Peyer's patch (tissue), 4 donors: ENCODE measurements around the gene CLSTN1. TPM values are rescaled to one million over a fixed set of nuclear protein-coding genes. Genes with fewer than 3 reads are reported as not detected.

Experiments used
- DNase-seq, 3 donors: peaks; one replicate each; pipeline ENCODE4 v3.0.0-alpha.2; 2017 to 2019
- H3K27ac ChIP-seq, 4 donors: fragments of 200-600 bp; sonication (generic); one replicate each; pipeline ENCODE4 v1.5.1; 2016 to 2019
- H3K27me3 ChIP-seq, 2 donors: fragments of 200-600 bp; sonication (generic); one replicate each; pipeline ENCODE4 v1.5.1; 2019
- H3K36me3 ChIP-seq, 3 donors: fragments of 200-600 bp; sonication (generic); one replicate each; pipeline ENCODE4 v1.5.1; 2016 to 2019
- H3K4me1 ChIP-seq, 4 donors: fragments of 200-600 bp; sonication (generic); one replicate each; pipeline ENCODE4 v1.5.1; 2016 to 2019
- H3K4me3 ChIP-seq, 4 donors: fragments of 200-600 bp; sonication (generic); 1 replicate in 3 of 4; 2 replicates in 1 of 4; pipeline ENCODE4 v1.5.1; 2016 to 2019; ENCODE audit warnings: mild to moderate bottlenecking in 1 of 4
- H3K9me3 ChIP-seq, 4 donors: fragments of 200-600 bp; sonication (generic); one replicate each; pipeline ENCODE4 v1.5.1; 2016 to 2019; ENCODE audit warnings: mild to moderate bottlenecking in 1 of 4
- POLR2A ChIP-seq, 2 donors: fragments of 450-650 bp; IDR thresholded peaks; one replicate each; pipeline ENCODE4 v1.5.1; 2017; ENCODE audit warnings: antibody characterized with exemption in 2 of 2, mild to moderate bottlenecking in 2 of 2, moderate library complexity in 2 of 2
- total RNA-seq, 4 donors: library from RNA; depleted of rRNA; stranded (reverse); fragments of >200 nt; gene quantifications; one replicate each; pipeline ENCODE4 v1.1.0, GENCODE V29; 2016
- TF ChIP-seq, protein P1 (sequence below), 6 experiments: fragments of 450-650 bp in 4 of 6; fragments of 200-600 bp in 2 of 6; sonication (generic) in 1 of 6; IDR thresholded peaks; one replicate each; pipeline ENCODE4 v1.5.1; 2017 to 2019; ENCODE audit warnings: antibody characterized with exemption in 6 of 6, mild to moderate bottlenecking in 3 of 6, moderate library complexity in 1 of 6

The CLSTN1 gene
- total RNA-seq, 4 donors from 2014 or later = 47.9 to 107 (median 103) TPM

DNA sequence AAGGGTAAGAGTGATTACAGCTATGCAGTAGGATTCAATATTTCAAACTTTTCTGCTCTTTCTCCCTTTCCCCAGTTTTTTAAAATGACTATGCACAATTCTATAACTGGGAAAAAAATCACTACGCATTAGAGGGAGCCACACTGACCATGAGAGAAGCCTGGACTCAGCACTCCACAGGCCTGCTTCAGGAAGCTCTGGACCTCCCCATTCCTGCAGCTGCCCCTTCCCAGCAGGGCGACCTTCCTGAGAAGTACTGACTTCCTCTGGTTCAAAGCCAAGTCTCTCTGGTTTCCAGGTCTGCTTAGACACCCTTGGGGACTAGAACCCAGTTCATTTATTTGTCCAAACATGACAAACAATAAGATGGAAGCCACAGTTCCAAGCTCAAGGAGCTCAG lies 42.0 kb upstream of the CLSTN1 start:
- DNase-seq = no peak
- H3K4me1 ChIP-seq = peaks cover 0 to 9% (median 0%) of the 10 kb centered on the region in 4 donors
- TF ChIP-seq, protein P1, sequence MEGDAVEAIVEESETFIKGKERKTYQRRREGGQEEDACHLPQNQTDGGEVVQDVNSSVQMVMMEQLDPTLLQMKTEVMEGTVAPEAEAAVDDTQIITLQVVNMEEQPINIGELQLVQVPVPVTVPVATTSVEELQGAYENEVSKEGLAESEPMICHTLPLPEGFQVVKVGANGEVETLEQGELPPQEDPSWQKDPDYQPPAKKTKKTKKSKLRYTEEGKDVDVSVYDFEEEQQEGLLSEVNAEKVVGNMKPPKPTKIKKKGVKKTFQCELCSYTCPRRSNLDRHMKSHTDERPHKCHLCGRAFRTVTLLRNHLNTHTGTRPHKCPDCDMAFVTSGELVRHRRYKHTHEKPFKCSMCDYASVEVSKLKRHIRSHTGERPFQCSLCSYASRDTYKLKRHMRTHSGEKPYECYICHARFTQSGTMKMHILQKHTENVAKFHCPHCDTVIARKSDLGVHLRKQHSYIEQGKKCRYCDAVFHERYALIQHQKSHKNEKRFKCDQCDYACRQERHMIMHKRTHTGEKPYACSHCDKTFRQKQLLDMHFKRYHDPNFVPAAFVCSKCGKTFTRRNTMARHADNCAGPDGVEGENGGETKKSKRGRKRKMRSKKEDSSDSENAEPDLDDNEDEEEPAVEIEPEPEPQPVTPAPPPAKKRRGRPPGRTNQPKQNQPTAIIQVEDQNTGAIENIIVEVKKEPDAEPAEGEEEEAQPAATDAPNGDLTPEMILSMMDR (IDR thresholded peaks at IDR 0.05) = no peak
- no peak for TF ChIP-seq POLR2A (IDR thresholded peaks at IDR 0.05)
- no peak overlapping the region for H3K27ac ChIP-seq
- H3K9me3 ChIP-seq = no peaks in the 10 kb centered on the region
- H3K27me3 ChIP-seq = no peaks in the 10 kb centered on the region
- peaks cover 0 to 16% (median 0%) of the 10 kb centered on the region in 3 donors for H3K36me3 ChIP-seq
- H3K4me3 ChIP-seq = no peak overlapping the region

DNA sequence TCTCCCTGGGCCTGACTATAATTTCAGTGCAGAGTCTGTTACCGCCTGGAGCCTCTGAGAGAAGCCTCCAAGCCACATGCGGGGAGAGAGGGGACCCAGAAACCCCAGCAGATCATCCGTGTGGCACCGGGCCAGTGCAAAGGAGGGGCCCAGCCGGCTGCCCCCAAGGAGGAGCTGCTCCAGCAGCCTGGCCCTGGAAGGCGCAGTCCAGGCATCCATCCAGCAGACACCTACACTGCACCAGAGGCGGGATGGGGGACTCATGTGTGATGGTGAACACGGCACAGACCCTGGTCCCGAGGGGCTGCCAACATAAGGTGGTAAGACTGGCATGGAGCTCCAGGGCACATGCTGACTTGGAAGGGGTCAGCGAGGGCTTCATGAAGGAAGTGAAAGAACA lies 39.6 kb upstream of the CLSTN1 start:
- Histone ChIP-seq H3K36me3 (no peaks in the 10 kb centered on the region), H3K9me3 (no peaks in the 10 kb centered on the region), H3K4me1 (peaks cover 0 to 9% (median 0%) of the 10 kb centered on the region in 4 donors), H3K4me3 (no peak overlapping the region), H3K27me3 (no peaks in the 10 kb centered on the region), H3K27ac (no peak overlapping the region)
- DNase-seq = no peak
- TF ChIP-seq, protein P1 (IDR thresholded peaks at IDR 0.05) = no peak
- TF ChIP-seq POLR2A (IDR thresholded peaks at IDR 0.05) = no peak

DNA sequence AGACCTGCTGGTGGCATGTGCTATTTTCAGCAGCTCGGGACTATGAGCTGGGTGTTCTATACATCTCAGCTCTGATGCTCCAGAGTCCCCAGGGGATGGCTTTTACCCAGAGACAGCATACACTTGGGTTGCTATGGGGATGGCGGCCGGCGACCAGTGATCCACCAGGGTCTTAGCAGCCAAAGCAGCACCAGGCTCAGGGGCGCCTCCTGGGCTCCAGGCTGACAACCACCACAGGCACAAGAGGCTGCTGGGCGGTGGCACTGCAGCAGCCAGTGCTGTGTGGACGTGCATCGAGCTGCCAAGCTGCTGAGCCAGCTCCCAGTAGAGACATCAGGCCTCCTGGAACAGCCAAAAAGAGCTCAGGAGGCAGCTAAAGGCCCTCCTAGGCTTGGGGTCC lies 37.6 kb upstream of the CLSTN1 start:
- no peaks in the 10 kb centered on the region for H3K27me3 ChIP-seq
- H3K9me3 ChIP-seq = no peaks in the 10 kb centered on the region
- DNase-seq = no peak
- no peak for TF ChIP-seq POLR2A (IDR thresholded peaks at IDR 0.05)
- TF ChIP-seq, protein P1 (IDR thresholded peaks at IDR 0.05) = no peak
- no peak overlapping the region for H3K4me3 ChIP-seq
- H3K4me1 ChIP-seq = no peaks in the 10 kb centered on the region
- no peaks in the 10 kb centered on the region for H3K36me3 ChIP-seq
- no peak overlapping the region for H3K27ac ChIP-seq

DNA sequence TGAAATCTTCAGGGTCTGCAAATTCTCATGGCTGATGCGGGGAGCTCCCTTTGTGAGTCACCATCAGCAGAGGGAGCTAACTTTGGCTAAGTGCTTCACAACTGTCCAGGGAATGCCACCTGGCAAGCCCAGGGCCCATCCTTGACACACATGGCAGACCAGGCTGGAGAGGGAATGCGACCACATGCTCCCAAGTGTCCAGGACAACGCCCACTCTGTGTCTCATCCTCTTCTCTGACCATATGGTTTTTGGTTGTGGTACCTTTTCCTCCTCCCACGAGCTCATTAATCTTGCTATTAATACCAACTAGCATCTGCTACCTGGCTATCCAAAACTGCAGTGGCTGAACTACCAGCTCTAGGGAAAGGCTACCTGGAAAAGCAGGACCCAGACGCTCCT lies 37.1 kb upstream of the CLSTN1 start:
- Histone ChIP-seq H3K4me3 (no peak overlapping the region), H3K36me3 (no peaks in the 10 kb centered on the region)
- TF ChIP-seq, protein P1 (IDR thresholded peaks at IDR 0.05) = no peak
- TF ChIP-seq POLR2A (IDR thresholded peaks at IDR 0.05) = no peak

DNA sequence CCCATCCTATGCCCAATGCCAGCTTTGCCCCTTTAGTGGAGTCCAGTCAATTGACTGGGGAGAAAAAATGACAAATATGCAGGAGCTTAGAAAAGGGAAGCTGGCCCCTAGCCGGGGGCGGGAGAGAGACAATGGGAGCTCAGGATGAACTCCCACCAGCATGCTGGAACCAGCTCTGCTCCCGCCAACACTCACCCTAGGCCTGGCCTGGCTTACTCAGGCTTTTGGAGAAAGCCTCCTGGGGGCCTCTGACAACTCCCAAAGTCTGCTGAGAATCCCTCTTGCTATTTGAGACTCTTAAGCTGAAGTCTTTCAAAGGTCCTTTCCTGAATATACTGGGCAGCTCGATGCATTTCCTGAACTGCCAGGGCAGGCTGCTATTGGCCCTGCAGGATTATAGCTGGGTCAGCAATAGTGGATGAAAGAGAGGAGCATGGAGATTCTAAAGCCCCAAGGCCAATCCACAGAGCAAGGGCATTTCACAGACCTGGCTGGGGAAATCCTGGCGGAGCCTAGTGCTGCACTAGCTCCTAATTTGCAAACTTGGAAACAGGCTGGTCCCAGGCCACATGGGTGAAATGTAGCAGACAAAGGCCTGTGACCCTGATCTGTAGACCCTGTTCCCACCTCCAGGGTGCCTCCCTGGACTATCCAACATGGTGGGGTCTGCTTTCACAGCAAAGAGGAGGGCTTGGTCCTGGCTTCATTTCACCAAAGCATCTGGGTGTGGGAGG lies 35.7 kb upstream of the CLSTN1 start:
- Histone ChIP-seq H3K4me3 (no peak overlapping the region), H3K9me3 (no peaks in the 10 kb centered on the region), H3K4me1 (no peaks in the 10 kb centered on the region), H3K36me3 (no peaks in the 10 kb centered on the region), H3K27ac (no peak overlapping the region), H3K27me3 (no peaks in the 10 kb centered on the region)
- DNase-seq = no peak
- no peak for TF ChIP-seq POLR2A (IDR thresholded peaks at IDR 0.05)
- TF ChIP-seq, protein P1 (IDR thresholded peaks at IDR 0.05) = no peak

More for the DNA sequence above, 37.1 kb upstream of the CLSTN1 start:
- DNase-seq = no peak
- Histone ChIP-seq H3K4me1 (no peaks in the 10 kb centered on the region), H3K27me3 (no peaks in the 10 kb centered on the region), H3K9me3 (no peaks in the 10 kb centered on the region), H3K27ac (no peak overlapping the region)
